NB4 (cell line): Measurements from ENCODE around the gene UST.

ENCODE experiments used
- DNase-seq: peaks from one replicate; pipeline ENCODE4 v3.0.0; 2010; ENCODE audit warnings: low read depth
- H3K4me3 ChIP-seq: one replicate; pipeline ENCODE4 v1.5.1; 2011; ENCODE audit warnings: mild to moderate bottlenecking, low read depth, low read length, moderate library complexity
- MYC ChIP-seq: IDR thresholded peaks from 2 replicates; pipeline ENCODE4 v1.6.1; 2011; ENCODE audit warnings: low read depth, low read length
- POLR2A ChIP-seq: IDR thresholded peaks from 2 replicates; pipeline ENCODE4 v1.6.1; 2011; ENCODE audit warnings: mild to moderate bottlenecking; ENCODE audit not compliant: insufficient read length; ENCODE audit errors: extremely low read depth
- TF ChIP-seq, protein P1 (sequence below): IDR thresholded peaks from one replicate; pipeline ENCODE4 v1.5.1; 2012; ENCODE audit warnings: low read depth, low read length
- TF ChIP-seq, protein P2 (sequence below): IDR thresholded peaks from 2 replicates; pipeline ENCODE4 v1.6.1; 2011; ENCODE audit warnings: low read depth, low read length

Gene UST

DNA sequence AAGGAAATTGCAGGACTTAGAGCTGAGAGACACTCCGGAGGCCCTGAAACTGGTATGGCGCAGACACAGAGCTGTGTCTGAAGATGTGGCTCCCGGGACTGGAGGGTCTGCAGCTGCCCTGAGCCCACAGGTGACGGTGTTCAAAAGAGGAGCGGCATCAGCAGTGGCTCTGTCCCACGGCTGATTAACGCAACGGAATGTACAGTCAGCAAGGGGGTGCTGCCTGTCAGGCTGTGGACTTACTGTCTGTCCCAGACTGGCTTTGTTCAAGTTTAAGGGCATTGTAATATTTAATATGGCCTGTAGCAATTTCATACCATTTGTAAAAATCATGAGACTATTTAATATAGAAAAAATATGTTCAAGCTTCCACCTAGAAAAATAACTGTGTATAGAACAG lies 342.7 kb downstream of the UST start:
- no peak overlapping the region for H3K4me3 ChIP-seq
- TF ChIP-seq MYC (no peak), POLR2A (no peak)
- TF ChIP-seq, protein P1, sequence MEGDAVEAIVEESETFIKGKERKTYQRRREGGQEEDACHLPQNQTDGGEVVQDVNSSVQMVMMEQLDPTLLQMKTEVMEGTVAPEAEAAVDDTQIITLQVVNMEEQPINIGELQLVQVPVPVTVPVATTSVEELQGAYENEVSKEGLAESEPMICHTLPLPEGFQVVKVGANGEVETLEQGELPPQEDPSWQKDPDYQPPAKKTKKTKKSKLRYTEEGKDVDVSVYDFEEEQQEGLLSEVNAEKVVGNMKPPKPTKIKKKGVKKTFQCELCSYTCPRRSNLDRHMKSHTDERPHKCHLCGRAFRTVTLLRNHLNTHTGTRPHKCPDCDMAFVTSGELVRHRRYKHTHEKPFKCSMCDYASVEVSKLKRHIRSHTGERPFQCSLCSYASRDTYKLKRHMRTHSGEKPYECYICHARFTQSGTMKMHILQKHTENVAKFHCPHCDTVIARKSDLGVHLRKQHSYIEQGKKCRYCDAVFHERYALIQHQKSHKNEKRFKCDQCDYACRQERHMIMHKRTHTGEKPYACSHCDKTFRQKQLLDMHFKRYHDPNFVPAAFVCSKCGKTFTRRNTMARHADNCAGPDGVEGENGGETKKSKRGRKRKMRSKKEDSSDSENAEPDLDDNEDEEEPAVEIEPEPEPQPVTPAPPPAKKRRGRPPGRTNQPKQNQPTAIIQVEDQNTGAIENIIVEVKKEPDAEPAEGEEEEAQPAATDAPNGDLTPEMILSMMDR: no peak
- TF ChIP-seq, protein P2, sequence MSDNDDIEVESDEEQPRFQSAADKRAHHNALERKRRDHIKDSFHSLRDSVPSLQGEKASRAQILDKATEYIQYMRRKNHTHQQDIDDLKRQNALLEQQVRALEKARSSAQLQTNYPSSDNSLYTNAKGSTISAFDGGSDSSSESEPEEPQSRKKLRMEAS: no peak
- peak; percentile 33 for DNase-seq

DNA sequence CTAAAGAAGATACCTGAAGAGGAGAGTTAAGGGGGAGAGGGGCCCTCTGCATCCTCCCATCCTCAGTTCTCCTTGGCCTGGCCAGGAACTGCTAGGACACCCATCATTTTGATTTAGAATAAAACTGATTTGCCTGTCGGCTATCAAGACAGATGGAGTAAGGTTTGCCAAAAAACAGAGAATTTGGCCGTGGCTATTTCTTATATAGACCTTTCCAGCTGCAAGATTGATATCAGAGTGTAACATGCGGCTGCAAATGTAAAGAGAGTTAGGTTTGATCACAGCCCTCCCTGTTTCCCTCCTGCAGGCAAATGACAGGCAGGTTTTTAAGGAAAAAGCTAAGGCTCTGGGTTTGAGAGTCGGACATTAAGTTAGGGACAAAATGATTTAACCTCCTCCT lies 344.1 kb downstream of the UST start:
- TF ChIP-seq POLR2A (no peak), MYC (no peak)
- TF ChIP-seq, protein P1: no peak
- TF ChIP-seq, protein P2: no peak
- no peak for DNase-seq
- H3K4me3 ChIP-seq: no peak overlapping the region

DNA sequence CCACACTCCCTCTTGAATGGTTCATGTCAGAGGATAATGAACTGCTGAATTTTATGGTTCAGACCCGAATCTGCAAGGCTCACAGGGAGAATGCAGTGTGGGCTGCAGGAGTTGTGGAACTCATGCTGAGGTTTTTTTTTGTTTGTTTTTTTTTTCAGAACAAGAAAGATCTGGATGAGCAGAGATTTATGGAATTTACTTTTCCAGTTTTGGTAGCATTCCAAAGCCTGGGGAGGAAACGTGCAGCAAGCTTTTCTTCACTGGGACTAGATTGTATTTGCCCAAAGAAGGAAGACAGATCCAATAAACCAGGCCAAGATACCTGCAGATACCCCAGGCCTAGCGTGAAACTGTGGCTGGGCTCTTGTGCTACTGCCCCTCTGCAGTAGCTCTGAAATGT lies 346.8 kb downstream of the UST start:
- TF ChIP-seq, protein P1: no peak
- TF ChIP-seq MYC (no peak), POLR2A (no peak)
- TF ChIP-seq, protein P2: no peak
- H3K4me3 ChIP-seq: no peak overlapping the region
- DNase-seq: no peak

DNA sequence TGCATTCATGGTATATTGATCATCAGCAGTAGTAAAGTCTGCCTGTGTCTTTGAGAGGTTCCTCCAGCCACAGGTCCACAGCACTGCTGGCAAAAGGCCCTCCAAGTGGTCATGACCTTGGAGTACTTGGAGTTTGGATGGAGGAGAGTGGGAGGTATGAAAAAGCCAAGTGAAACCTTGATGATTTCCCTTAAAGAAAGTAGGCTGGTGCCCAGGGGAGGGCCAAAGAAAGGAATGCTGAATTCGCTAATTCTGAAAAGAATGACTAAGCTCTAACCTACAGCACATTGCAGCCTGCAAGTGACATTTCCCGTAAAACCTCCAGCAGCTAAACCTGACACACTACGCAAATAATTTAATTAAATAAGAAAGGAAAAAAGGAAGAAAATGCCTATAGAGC lies 347.3 kb downstream of the UST start:
- TF ChIP-seq POLR2A (no peak), MYC (no peak)
- TF ChIP-seq, protein P2: no peak
- TF ChIP-seq, protein P1: no peak
- DNase-seq: no peak
- H3K4me3 ChIP-seq: no peak overlapping the region

DNA sequence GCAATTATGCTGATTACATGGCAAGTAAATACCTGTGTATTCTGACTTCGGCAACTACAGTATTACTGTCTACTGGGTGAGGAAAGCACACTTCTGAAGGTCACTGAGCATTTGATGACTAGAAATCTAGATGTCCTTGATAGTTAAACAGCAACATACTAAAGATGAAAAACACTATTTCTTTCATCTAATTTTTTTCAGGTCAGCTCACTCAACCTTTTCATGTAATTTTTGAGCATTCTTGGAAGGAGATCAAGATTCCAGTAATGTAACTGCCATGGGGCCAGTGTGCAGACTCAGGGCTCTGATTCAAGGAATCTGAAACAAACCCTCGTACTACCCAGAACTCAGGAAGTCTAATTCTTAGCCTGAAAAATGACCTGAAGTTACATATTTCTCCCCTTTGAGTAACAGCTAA lies 348.1 kb downstream of the UST start:
- no peak for TF ChIP-seq POLR2A
- no peak overlapping the region for H3K4me3 ChIP-seq
- no peak for DNase-seq

DNA sequence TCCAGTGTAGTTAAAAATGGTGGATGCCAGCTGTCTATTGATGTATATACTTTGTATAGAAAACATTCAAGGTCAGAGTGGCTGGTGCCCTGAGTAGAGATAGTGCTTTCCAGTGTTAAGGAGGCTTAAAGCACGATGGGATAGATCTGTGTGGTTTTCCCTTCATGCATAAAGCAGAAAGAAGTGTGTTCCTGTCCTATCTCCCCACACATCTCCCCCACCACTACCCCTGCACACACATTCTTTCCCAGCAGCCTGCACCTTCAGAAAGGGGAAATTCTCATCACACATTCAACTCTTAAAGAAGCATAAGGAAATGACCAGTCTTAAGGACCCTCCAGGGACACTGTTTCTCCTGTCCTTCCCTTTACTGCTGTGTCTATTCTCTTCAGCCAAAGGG lies 349.0 kb downstream of the UST start:
- peak; percentile 86 for DNase-seq
- TF ChIP-seq POLR2A: no peak
- TF ChIP-seq, protein P1: no peak
- no peak for TF ChIP-seq MYC
- TF ChIP-seq, protein P2: no peak
- no peak overlapping the region for H3K4me3 ChIP-seq
